ENCODE results near the gene CD44.

DNA sequence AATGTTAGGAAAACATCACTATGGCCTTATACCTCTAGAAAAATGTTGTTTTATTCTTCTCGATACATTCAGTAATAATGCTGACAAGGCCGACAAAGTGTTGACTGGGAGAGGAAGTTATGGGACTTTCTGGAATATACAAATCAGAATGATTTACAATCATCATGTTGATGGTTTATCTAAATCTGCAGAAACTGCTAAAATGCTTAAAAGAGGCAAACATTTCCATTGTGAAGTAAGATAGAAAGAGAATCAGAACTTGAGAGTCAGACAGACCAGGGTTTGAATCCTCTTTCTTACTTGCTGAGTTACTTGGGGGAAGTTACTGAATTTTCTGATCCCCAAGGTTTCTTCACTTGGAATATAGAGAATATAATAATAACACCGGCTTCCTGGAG lies 89.4 kb downstream of the CD44 start:
- TF ChIP-seq, protein P1, sequence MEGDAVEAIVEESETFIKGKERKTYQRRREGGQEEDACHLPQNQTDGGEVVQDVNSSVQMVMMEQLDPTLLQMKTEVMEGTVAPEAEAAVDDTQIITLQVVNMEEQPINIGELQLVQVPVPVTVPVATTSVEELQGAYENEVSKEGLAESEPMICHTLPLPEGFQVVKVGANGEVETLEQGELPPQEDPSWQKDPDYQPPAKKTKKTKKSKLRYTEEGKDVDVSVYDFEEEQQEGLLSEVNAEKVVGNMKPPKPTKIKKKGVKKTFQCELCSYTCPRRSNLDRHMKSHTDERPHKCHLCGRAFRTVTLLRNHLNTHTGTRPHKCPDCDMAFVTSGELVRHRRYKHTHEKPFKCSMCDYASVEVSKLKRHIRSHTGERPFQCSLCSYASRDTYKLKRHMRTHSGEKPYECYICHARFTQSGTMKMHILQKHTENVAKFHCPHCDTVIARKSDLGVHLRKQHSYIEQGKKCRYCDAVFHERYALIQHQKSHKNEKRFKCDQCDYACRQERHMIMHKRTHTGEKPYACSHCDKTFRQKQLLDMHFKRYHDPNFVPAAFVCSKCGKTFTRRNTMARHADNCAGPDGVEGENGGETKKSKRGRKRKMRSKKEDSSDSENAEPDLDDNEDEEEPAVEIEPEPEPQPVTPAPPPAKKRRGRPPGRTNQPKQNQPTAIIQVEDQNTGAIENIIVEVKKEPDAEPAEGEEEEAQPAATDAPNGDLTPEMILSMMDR (conservative IDR thresholded peaks at IDR 0.05 in 1 of 2, IDR thresholded peaks at IDR 0.05 in 1 of 2; ENCODE audit: extremely low read depth in 1 of 2, insufficient read depth in 1 of 2, low read depth in 1 of 2, low read length in 2 of 2) = no peak
- no peak for TF ChIP-seq EZH2 (IDR thresholded peaks at IDR 0.05; ENCODE audit: borderline replicate concordance, low read length)
